ENCODE measurements around the gene TRIM17. TPM values are rescaled to one million over a fixed set of nuclear protein-coding genes. Genes with fewer than 3 reads are reported as not detected.
"Not testable (repeated sequence)": the region's sequence is repeated elsewhere in the genome, so short reads cannot be mapped to it uniquely, and the experiment has no call there.

The TRIM17 gene
- total RNA-seq, 1 donor from 2014 or later, result 6.3 TPM

DNA sequence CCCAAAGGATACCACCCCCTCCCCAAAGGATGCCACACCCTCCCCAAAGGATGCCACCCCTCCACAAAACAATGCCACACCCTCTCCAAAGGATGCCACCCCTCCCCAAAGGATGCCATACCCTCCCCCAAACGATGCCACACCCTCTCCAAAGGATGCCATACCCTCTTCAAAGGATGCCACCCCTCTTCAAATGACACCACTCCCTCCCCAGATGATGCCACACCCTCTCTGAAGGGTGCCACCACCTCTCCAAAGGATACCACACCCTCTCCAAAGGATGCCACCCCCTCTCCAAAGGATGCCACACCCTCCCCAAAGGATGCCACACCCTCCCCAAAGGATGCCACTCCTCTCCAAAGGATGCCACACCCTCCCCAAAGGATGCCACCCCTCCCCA is 21.6 kb upstream of the TRIM17 start:
- Mint-ChIP-seq H3K36me3 (ENCODE audit: low read depth) (no peaks in the 10 kb centered on the region), H3K27me3 (ENCODE audit: low read depth) (peaks cover 11% of the 10 kb centered on the region), H3K9me3 (no peaks in the 10 kb centered on the region)

DNA sequence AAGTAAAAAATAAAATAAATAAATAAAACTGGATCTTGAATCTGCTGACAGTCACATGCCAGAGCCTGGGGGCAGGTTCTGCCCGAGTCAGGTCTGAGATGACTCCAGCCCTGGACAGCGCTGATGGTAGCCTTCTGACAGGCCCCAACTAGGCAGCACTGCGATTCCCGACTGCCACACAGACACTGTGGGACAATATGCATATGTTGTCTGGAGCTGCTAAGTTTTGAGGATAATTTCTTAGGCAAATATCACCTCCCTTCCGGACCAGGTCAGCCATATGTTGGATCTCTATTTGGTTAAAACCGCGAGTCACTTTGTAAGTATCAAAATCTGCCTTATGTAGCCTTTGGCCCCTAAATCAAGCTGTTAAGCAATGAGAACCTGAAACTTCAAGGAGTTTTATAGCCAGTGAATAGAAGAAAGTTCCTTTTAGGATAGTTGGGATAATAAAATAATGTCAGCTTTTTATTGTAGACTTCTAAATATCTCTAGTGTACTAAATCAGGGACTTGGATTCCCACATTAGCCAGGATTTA is 20.8 kb upstream of the TRIM17 start:
- Mint-ChIP-seq H3K27me3 (ENCODE audit: low read depth) (peaks cover 11% of the 10 kb centered on the region), H3K4me1 (no peaks in the 10 kb centered on the region), H3K27ac (ENCODE audit: unreplicated experiment) (no peak overlapping the region), H3K4me3 (no peak overlapping the region), H3K9me3 (no peaks in the 10 kb centered on the region), H3K36me3 (ENCODE audit: low read depth) (no peaks in the 10 kb centered on the region)
- TF ChIP-seq, protein P1, sequence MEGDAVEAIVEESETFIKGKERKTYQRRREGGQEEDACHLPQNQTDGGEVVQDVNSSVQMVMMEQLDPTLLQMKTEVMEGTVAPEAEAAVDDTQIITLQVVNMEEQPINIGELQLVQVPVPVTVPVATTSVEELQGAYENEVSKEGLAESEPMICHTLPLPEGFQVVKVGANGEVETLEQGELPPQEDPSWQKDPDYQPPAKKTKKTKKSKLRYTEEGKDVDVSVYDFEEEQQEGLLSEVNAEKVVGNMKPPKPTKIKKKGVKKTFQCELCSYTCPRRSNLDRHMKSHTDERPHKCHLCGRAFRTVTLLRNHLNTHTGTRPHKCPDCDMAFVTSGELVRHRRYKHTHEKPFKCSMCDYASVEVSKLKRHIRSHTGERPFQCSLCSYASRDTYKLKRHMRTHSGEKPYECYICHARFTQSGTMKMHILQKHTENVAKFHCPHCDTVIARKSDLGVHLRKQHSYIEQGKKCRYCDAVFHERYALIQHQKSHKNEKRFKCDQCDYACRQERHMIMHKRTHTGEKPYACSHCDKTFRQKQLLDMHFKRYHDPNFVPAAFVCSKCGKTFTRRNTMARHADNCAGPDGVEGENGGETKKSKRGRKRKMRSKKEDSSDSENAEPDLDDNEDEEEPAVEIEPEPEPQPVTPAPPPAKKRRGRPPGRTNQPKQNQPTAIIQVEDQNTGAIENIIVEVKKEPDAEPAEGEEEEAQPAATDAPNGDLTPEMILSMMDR (conservative IDR thresholded peaks at IDR 0.05), result no peak
- DNase-seq (ENCODE audit: low read depth, low spot score), result no peak

More for the DNA sequence above, 21.6 kb upstream of the TRIM17 start:
- no peak for DNase-seq (ENCODE audit: low read depth, low spot score)
- Mint-ChIP-seq H3K27ac (ENCODE audit: unreplicated experiment) (no peak overlapping the region), H3K4me3 (no peak overlapping the region), H3K4me1 (no peaks in the 10 kb centered on the region)
- TF ChIP-seq, protein P1 (conservative IDR thresholded peaks at IDR 0.05), result no peak

DNA sequence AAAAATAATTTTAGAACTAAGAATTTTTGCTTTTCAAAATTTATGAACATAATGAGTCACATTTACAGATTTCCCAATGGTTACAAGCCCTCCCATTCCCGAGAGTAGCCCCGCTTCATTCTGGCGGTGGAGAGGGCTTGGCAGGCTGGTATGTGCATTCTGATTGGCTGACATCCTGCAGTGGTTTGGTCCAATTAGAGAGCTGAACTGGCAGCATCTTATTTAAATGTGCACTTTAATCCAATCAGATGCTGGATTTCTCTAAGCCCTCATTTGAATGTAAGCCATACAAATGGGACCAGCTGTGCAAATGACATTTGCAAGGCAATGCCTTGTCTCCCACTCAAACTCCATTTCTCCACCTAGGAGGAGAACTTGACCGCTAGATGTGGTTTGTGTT is 18.0 kb upstream of the TRIM17 start:
- no peak overlapping the region for H3K4me3 Mint-ChIP-seq
- no peaks in the 10 kb centered on the region for H3K9me3 Mint-ChIP-seq
- TF ChIP-seq, protein P1 (conservative IDR thresholded peaks at IDR 0.05), result no peak
- H3K36me3 Mint-ChIP-seq (ENCODE audit: low read depth), result no peaks in the 10 kb centered on the region
- H3K27ac Mint-ChIP-seq (ENCODE audit: unreplicated experiment), result no peak overlapping the region
- H3K27me3 Mint-ChIP-seq (ENCODE audit: low read depth), result peaks cover 7% of the 10 kb centered on the region
- H3K4me1 Mint-ChIP-seq, result no peaks in the 10 kb centered on the region
- DNase-seq (ENCODE audit: low read depth, low spot score), result no peak

DNA sequence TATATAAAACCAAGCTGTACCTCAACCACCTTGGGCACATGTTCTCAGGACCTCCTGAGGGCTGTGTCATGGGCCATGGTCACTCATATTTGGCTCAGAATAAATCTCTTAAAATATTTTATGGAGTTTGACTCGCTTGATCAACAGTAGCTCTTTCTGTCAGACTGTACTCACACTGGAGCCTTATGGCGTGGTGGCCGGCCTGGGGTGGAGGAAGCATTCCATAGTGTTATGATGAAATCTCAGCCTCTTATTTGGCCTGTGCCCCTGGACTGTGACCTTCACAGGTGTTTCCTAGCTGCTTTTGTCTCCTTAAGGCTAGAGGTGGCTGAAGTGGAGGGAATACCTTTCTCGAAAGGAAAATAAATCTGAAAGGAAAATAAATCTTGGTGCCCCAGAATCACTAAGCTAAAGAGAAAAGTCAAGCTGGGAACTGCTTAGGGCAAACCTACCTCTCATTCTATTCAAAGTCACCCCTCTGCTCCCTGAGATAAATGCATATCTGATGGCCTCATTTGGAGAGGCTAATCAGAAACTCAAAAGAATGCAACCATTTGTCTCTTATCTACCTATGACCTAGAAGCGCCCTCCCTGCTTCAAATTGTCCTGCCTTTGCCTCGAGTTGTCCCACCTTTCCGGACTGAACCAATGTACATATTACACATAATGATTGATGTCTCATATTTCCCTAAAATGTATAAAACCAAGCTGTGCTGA is 16.8 kb upstream of the TRIM17 start:
- H3K27ac Mint-ChIP-seq (ENCODE audit: unreplicated experiment); H3K9me3 Mint-ChIP-seq; H3K4me1 Mint-ChIP-seq; H3K27me3 Mint-ChIP-seq (ENCODE audit: low read depth); H3K4me3 Mint-ChIP-seq; H3K36me3 Mint-ChIP-seq (ENCODE audit: low read depth); DNase-seq (ENCODE audit: low read depth, low spot score): not testable (repeated sequence)

DNA sequence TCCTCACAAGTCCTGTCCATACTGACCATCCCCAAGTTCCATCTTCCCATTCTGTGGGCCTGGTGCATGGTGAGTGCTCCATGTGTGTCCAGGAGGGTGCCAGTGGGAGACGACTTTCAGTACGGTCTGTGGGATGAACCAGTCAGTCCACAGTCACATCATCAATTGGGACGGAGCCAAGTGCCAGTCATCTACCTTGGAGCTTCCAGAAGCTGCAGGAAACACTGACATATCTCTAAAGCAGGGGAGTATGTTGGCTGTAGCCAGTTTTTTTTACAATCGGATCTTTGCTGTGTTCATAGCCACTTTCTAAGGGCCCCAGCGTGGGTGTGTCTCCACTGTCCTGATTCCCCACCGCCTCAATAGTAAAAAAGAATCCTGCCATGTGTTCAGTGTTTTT is 13.6 kb upstream of the TRIM17 start:
- Mint-ChIP-seq H3K27me3 (ENCODE audit: low read depth) (peaks cover 4% of the 10 kb centered on the region), H3K9me3 (no peaks in the 10 kb centered on the region), H3K27ac (ENCODE audit: unreplicated experiment) (no peak overlapping the region), H3K4me3 (no peak overlapping the region), H3K36me3 (ENCODE audit: low read depth) (no peaks in the 10 kb centered on the region), H3K4me1 (peaks cover 12% of the 10 kb centered on the region)
- DNase-seq (ENCODE audit: low read depth, low spot score), result no peak
- TF ChIP-seq, protein P1 (conservative IDR thresholded peaks at IDR 0.05), result no peak

DNA sequence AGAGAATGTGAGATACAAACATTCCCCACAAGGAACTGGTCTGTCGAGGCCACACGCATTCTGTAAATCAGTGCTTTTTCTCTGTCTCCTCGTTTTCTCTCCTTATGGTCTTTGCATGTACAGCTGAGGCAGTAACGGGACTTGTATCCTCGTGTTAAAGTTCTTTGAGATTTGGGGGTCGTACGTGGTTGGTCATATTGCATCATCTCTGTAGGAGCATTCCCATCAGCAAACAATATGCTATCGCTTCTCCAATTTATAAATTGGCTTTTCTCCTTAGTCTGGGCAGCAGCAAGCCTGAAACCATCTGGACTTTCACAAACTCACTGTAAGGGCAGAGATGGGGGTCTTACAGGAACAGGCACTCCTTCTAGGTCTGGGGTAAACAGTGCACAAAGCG is 13.0 kb upstream of the TRIM17 start:
- TF ChIP-seq, protein P1 (conservative IDR thresholded peaks at IDR 0.05), result no peak
- Mint-ChIP-seq H3K4me1 (peaks cover 12% of the 10 kb centered on the region), H3K27ac (ENCODE audit: unreplicated experiment) (no peak overlapping the region), H3K27me3 (ENCODE audit: low read depth) (peaks cover 4% of the 10 kb centered on the region), H3K4me3 (no peak overlapping the region), H3K9me3 (no peaks in the 10 kb centered on the region), H3K36me3 (ENCODE audit: low read depth) (no peaks in the 10 kb centered on the region)
- DNase-seq (ENCODE audit: low read depth, low spot score), result no peak

Data from neural crest cell (in vitro differentiated cells).